Pancreas (tissue), 10 donors: ENCODE data around the gene PI4KA. TPM values are rescaled to one million over a fixed set of nuclear protein-coding genes. Genes with fewer than 3 reads are reported as not detected.

ENCODE experiments used
- ATAC-seq, 4 donors: fragments of 200-7000 bp; cut with Tn5 transposase; one replicate each; pipeline versions ENCODE4 v1.8.0 to v1.9.1; 2020; ENCODE audit warnings: mild to moderate bottlenecking in 4 of 4, moderate library complexity in 4 of 4
- DNase-seq, 6 donors: peaks; one replicate each; pipeline ENCODE4 v3.0.0-alpha.2; 2020
- FAIRE-seq: peaks from 2 replicates; lab custom pipeline; 2012; peaks lifted over from hg19 to GRCh38; lab: Jason Lieb, UNC
- H3K27ac ChIP-seq, 4 donors: fragments of 200-600 bp; sonication (generic); 1 replicate in 3 of 4; 2 replicates in 1 of 4; pipeline versions ENCODE4 v1.5.0 to v1.8.0; 2020
- H3K27me3 ChIP-seq, 4 donors: fragments of 200-600 bp; one replicate each; pipeline ENCODE4 v1.8.0; 2021
- H3K36me3 ChIP-seq, 3 donors: fragments of 200-600 bp; sonication (generic) in 1 of 3; one replicate each; pipeline versions ENCODE4 v1.5.0 to v1.8.0; 2020 to 2021
- H3K4me1 ChIP-seq, 3 donors: fragments of 200-600 bp; one replicate each; pipeline ENCODE4 v1.8.0; 2021
- H3K4me3 ChIP-seq, 4 donors: fragments of 200-600 bp; sonication (generic) in 2 of 4; one replicate each; pipeline versions ENCODE4 v1.5.0 to v1.8.0; 2020 to 2021
- H3K9me3 ChIP-seq, 4 donors: fragments of 200-600 bp; one replicate each; pipeline ENCODE4 v1.8.0; 2021
- WGBS, 2 donors: extraction: QIAGEN DNeasy Blood & Tissue Kit; methylation state at CpG; one replicate each; pipeline ENCODE4 v1.1.7; 2013; 5-methylcytosine and 5-hydroxymethylcytosine counted together
- intact Hi-C, 3 donors: fragments of 100-400 bp; cut with DNase I; formaldehyde crosslinking; loops; one replicate each; pipeline versions ENCODE4 v1.11.1 to v1.14.2; 2022
- polyA plus RNA-seq, 2 donors: library from polyadenylated mRNA; stranded (reverse); fragments of 200-250 nt; gene quantifications; one replicate each; pipeline ENCODE4 v1.2.3, GENCODE V29; 2013
- total RNA-seq, 6 donors: library from RNA; stranded (reverse); fragmentation: NEBNext Ultra II Directional in 4 of 6; extraction: Animal tissue kit (Norgen Biotek cat#: 25700) in 4 of 6; gene quantifications; one replicate each; pipeline versions ENCODE4 v1.2.1 to v1.2.4, GENCODE V29; 2021 to 2023
- TF ChIP-seq, protein P1 (sequence below), 4 donors: fragments of 200-600 bp; sonication (generic) in 3 of 4; IDR thresholded peaks; one replicate each; pipeline versions ENCODE4 v1.5.0 to v1.8.0; 2021; ENCODE audit warnings: antibody characterized with exemption in 4 of 4
- donor health status: healthy with polysubstance abuse.
- donor health status: DM: no; HTN: no; CAD: no; lungs with moderate emphysema.
- donor health status: DM: no; HTN: no; CAD: no.
- donor health status: control.
- donor health status: control.
- donor health status: Bipolar disorder and iron deficiency.
- donor health status: DM: yes; HTN: yes; CAD: no.
- donor health status: DM: no; HTN: no; CAD: no.
- donor health status: DM: no; HTN: no; CAD: no.
- donor health status: DM: yes; HTN: yes; CAD: no.

The PI4KA gene
- total and polyA plus RNA-seq, 8 donors: 23.6 to 46.6 (median 32.0) TPM

DNA sequence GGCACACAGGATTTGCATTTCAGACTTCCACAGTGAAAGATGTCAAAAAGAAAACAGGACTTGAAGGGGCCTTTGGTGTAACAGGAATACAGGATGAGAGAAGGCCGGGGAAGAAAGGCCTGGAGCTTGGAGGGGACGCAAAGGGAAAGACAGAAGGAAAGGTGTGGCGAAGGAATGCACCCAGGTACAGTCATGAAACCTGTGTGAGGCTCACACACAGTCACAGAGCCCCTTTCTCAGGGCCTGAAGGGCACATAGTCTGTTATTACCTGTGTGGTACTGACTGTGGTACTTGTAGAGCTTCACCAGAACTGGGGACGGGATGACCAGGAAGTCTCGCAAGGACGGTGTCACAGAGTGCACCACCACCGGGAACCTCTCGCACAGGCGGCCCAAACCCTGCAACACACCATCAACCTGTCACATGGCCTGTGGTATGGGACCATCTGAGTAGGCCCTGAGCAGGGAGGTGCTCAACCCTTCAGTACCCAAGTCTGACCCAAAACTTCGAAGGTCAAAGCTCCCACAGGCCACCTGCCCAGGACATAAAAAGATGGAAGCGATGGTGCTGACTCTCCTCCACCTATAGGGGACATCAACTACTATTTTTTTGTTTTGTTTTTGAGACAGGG lies 55.6 kb downstream of the PI4KA start:
- FAIRE-seq (no peak), DNase-seq (peak in 1 of 6 donors; percentile 32), ATAC-seq (no peak)
- no peaks in the 10 kb centered on the region for H3K9me3 ChIP-seq
- TF ChIP-seq, protein P1, sequence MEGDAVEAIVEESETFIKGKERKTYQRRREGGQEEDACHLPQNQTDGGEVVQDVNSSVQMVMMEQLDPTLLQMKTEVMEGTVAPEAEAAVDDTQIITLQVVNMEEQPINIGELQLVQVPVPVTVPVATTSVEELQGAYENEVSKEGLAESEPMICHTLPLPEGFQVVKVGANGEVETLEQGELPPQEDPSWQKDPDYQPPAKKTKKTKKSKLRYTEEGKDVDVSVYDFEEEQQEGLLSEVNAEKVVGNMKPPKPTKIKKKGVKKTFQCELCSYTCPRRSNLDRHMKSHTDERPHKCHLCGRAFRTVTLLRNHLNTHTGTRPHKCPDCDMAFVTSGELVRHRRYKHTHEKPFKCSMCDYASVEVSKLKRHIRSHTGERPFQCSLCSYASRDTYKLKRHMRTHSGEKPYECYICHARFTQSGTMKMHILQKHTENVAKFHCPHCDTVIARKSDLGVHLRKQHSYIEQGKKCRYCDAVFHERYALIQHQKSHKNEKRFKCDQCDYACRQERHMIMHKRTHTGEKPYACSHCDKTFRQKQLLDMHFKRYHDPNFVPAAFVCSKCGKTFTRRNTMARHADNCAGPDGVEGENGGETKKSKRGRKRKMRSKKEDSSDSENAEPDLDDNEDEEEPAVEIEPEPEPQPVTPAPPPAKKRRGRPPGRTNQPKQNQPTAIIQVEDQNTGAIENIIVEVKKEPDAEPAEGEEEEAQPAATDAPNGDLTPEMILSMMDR (IDR thresholded peaks at IDR 0.05): no peak
- H3K27me3 ChIP-seq: no peaks in the 10 kb centered on the region
- intact Hi-C loops: no loop called here
- no peaks in the 10 kb centered on the region for H3K4me1 ChIP-seq
- no peak overlapping the region for H3K4me3 ChIP-seq
- no peak overlapping the region for H3K27ac ChIP-seq
- H3K36me3 ChIP-seq: peaks cover 5 to 75% (median 10%) of the 10 kb centered on the region in 3 donors
- 93 to 97% methylated on average over 11 of the region's 11 CpGs for WGBS, 2 donors

DNA sequence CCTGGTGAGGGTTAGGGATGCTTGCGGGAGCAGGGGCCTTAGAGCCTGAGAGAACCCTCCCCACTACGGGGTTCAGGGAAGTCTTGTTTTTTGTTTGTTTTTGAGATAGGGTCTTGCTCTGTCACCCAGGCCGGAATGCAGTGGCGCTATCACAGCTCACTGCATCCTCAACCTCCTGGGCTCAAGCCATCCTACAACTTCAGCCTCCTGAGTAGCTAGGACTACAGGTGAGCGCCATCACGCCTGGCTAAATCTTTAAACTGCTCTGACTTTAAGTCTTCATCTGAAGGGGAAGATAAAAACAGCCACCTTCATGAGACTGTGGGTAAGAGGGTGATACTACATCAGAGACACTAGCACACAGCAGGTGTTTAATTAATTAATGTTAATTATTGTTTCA lies 56.2 kb downstream of the PI4KA start:
- Histone ChIP-seq H3K9me3 (no peaks in the 10 kb centered on the region), H3K36me3 (peaks cover 5 to 80% (median 10%) of the 10 kb centered on the region in 3 donors), H3K4me3 (no peak overlapping the region), H3K27me3 (no peaks in the 10 kb centered on the region), H3K4me1 (no peaks in the 10 kb centered on the region), H3K27ac (no peak overlapping the region)
- TF ChIP-seq, protein P1 (IDR thresholded peaks at IDR 0.05): no peak
- 78 to 80% methylated on average over 6 of the region's 6 CpGs for WGBS, 2 donors
- FAIRE-seq (no peak), ATAC-seq (no peak), DNase-seq (no peak)
- intact Hi-C loops: no loop called here

DNA sequence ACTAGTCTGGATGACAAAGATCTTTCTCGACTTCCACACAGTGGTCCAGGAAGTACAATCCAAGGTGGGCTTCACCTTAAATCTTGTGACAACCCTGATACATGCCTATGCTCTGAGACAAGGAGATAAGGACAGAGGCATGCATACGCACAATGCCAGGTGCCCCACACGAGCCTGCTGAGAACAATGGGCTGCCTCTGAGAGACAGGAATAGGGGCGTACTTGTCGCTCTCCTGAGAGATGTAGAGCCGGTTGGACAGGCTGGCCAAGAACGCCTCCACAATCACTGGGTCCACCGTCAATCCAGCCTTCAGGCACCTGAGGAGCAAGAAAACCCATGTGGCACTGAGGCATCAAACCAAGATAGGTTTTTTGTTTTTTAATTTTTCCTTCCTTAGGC lies 59.2 kb downstream of the PI4KA start:
- TF ChIP-seq, protein P1 (IDR thresholded peaks at IDR 0.05): no peak
- Histone ChIP-seq H3K4me3 (no peak overlapping the region), H3K27ac (no peak overlapping the region), H3K36me3 (peaks cover 2 to 70% (median 6%) of the 10 kb centered on the region in 3 donors), H3K27me3 (no peaks in the 10 kb centered on the region), H3K9me3 (no peaks in the 10 kb centered on the region), H3K4me1 (no peaks in the 10 kb centered on the region)
- ATAC-seq: no peak
- 85 to 86% methylated on average over 8 of the region's 8 CpGs for WGBS, 2 donors
- FAIRE-seq: no peak
- intact Hi-C loops: no loop called here
- no peak for DNase-seq

DNA sequence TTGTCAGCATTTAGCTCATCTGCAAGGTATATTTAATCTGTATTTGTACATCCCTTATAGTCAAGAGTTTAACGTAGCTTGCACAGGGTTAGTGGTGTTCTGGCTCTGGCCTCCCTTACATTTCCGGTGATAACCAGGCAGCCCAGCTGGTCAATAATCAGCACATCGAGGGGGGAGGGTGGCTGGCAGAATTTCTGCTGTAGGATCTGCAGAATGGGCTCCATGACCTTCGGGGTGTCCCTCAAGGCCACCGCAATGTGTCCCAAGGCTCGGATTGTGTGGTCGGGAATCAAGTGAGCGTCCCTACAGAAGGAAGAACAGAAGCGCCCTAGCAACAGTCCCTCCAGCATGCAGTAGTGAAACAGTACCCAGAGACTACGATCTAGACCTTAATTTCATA lies 59.6 kb downstream of the PI4KA start:
- 87% methylated on average over 10 of the region's 10 CpGs for WGBS, 2 donors

DNA sequence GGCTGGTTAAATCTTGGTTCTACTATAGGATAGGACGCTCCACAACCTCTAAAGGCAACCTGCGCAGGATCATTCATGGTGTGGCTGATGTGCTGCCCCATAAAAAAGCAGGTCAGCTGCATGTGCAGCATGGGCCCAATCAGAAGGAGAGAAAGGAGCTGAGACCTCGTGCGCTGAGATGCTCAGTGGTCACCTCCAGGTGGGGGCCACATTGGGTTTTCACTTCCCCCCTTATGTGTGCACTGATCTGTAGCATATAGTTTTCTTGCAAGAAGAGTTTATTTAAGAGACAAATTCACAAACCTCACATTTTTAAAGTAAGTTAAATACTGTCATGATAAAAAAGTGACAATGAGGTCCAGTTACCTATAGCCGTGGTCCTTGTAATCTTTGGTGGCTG lies 60.4 kb downstream of the PI4KA start:
- FAIRE-seq: no peak
- no peaks in the 10 kb centered on the region for H3K9me3 ChIP-seq
- no peaks in the 10 kb centered on the region for H3K4me1 ChIP-seq
- H3K36me3 ChIP-seq: peaks cover 0 to 59% (median 2%) of the 10 kb centered on the region in 3 donors
- H3K27ac ChIP-seq: no peak overlapping the region
- H3K27me3 ChIP-seq: no peaks in the 10 kb centered on the region
- WGBS, 2 donors: 97% methylated on average over 5 of the region's 5 CpGs
- TF ChIP-seq, protein P1 (IDR thresholded peaks at IDR 0.05): no peak
- intact Hi-C loops: no loop called here
- DNase-seq: no peak
- ATAC-seq: no peak
- H3K4me3 ChIP-seq: no peak overlapping the region

More for the DNA sequence above, 59.6 kb downstream of the PI4KA start:
- no peak overlapping the region for H3K4me3 ChIP-seq
- no peaks in the 10 kb centered on the region for H3K4me1 ChIP-seq
- no peaks in the 10 kb centered on the region for H3K9me3 ChIP-seq
- ATAC-seq (no peak), DNase-seq (no peak), FAIRE-seq (no peak)
- H3K27ac ChIP-seq: no peak overlapping the region
- TF ChIP-seq, protein P1 (IDR thresholded peaks at IDR 0.05): no peak
- peaks cover 1 to 66% (median 2%) of the 10 kb centered on the region in 3 donors for H3K36me3 ChIP-seq
- intact Hi-C loops: no loop called here
- H3K27me3 ChIP-seq: no peaks in the 10 kb centered on the region
